ENCODE results near the gene SOWAHD.

GRCh38 chrX:119721926-119722325, 36.5 kb upstream of the SOWAHD start:
- TF ChIP-seq CTCF (IDR thresholded peaks at IDR 0.05 in 2 of 3, conservative IDR thresholded peaks at IDR 0.05 in 1 of 3; ENCODE audit: borderline replicate concordance in 1 of 3, insufficient read depth in 1 of 3, low read depth in 2 of 3, low read length in 2 of 3): no peak
- TF ChIP-seq POLR2AphosphoS5 (IDR thresholded peaks at IDR 0.05; ENCODE audit: low read depth, low read length): no peak
- no peak for TF ChIP-seq SIN3A (IDR thresholded peaks at IDR 0.05; ENCODE audit: low read depth)
- TF ChIP-seq POLR2A (IDR thresholded peaks at IDR 0.05; ENCODE audit: borderline replicate concordance, extremely low read depth, insufficient read depth, insufficient read length): no peak
- no peak for TF ChIP-seq EZH2phosphoT487 (IDR thresholded peaks at IDR 0.05; ENCODE audit: borderline replicate concordance)
- TF ChIP-seq RAD21 (IDR thresholded peaks at IDR 0.05; ENCODE audit: low read depth): no peak
- TF ChIP-seq REST (IDR thresholded peaks at IDR 0.05; ENCODE audit: low read depth): no peak
- TF ChIP-seq EZH2 (IDR thresholded peaks at IDR 0.05): no peak
- no peak for TF ChIP-seq JUND (IDR thresholded peaks at IDR 0.05)
- no peak for TF ChIP-seq MAX (IDR thresholded peaks at IDR 0.05)
- no peak for TF ChIP-seq ZNF274 (IDR thresholded peaks at IDR 0.05; ENCODE audit: low read depth, low read length)
- TF ChIP-seq YY1 (IDR thresholded peaks at IDR 0.05; ENCODE audit: extremely low read depth, insufficient replicate concordance, low read depth, low read length): no peak
- no peak for TF ChIP-seq CEBPB (IDR thresholded peaks at IDR 0.05; ENCODE audit: low read depth)
- no peak for TF ChIP-seq SP1 (IDR thresholded peaks at IDR 0.05; ENCODE audit: low read depth)
